Neural progenitor cell (in vitro differentiated cells): Measurements from ENCODE around the gene ZNF480. TPM values are rescaled to one million over a fixed set of nuclear protein-coding genes. Genes with fewer than 3 reads are reported as not detected.
"Not testable (repeated sequence)": the region's sequence is repeated elsewhere in the genome, so short reads cannot be mapped to it uniquely, and the experiment has no call there.

Experiments used
- DNase-seq: peaks from one replicate; pipeline ENCODE4 v3.0.0-alpha.2; 2016; ENCODE audit warnings: low spot score
- H2AFZ ChIP-seq: fragments of 200-600 bp; sonication (generic); replicated peaks from 2 replicates; pipeline ENCODE4 v1.6.1; 2016; ENCODE audit warnings: antibody characterized with exemption
- H3F3A ChIP-seq: fragments of 200-600 bp; sonication (generic); 2 replicates; pipeline ENCODE4 v1.6.1; 2016; ENCODE audit warnings: antibody characterized with exemption, low read depth
- H3K27ac ChIP-seq: fragments of 200-600 bp; sonication (generic); 2 replicates; pipeline ENCODE4 v1.5.1; 2016; ENCODE audit warnings: mild to moderate bottlenecking
- H3K27me3 ChIP-seq: fragments of 200-600 bp; sonication (generic); 2 replicates; pipeline ENCODE4 v1.6.1; 2016; ENCODE audit warnings: mild to moderate bottlenecking, moderate library complexity
- H3K36me3 ChIP-seq: fragments of 200-600 bp; sonication (generic); 2 replicates; pipeline ENCODE4 v1.5.1; 2016
- H3K4me1 ChIP-seq: fragments of 200-600 bp; sonication (generic); 2 replicates; pipeline ENCODE4 v1.6.1; 2016; ENCODE audit warnings: mixed run types
- H3K4me2 ChIP-seq: fragments of 200-600 bp; sonication (generic); 2 replicates; pipeline ENCODE4 v1.6.1; 2016
- H3K4me3 ChIP-seq: fragments of 200-600 bp; sonication (generic); 2 replicates; pipeline ENCODE4 v1.5.1; 2016
- H3K79me2 ChIP-seq: fragments of 200-600 bp; sonication (generic); 2 replicates; pipeline ENCODE4 v1.6.1; 2016; ENCODE audit warnings: low read depth
- H3K9ac ChIP-seq: fragments of 200-600 bp; sonication (generic); 2 replicates; pipeline ENCODE4 v1.6.1; 2016
- H3K9me3 ChIP-seq: fragments of 200-600 bp; sonication (generic); 2 replicates; pipeline ENCODE4 v1.5.1; 2016; ENCODE audit warnings: low read depth
- H4K20me1 ChIP-seq: fragments of 200-600 bp; sonication (generic); 2 replicates; pipeline ENCODE4 v1.6.1; 2016; ENCODE audit warnings: low read depth
- H3K27ac Mint-ChIP-seq: 3 replicates; pipeline ENCODE4 v1.8.0; 2021; ENCODE audit warnings: mixed read lengths
- H3K27me3 Mint-ChIP-seq: 2 replicates; pipeline ENCODE4 v1.8.0; 2022; ENCODE audit warnings: low read depth, mild to moderate bottlenecking, inconsistent platforms, moderate library complexity, mixed read lengths; ENCODE audit not compliant: insufficient read depth
- H3K36me3 Mint-ChIP-seq: 3 replicates; pipeline ENCODE4 v1.8.0; 2021; ENCODE audit warnings: mixed read lengths
- H3K4me1 Mint-ChIP-seq: 3 replicates; pipeline ENCODE4 v1.8.0; 2021; ENCODE audit warnings: mixed read lengths
- H3K4me3 Mint-ChIP-seq: 3 replicates; pipeline ENCODE4 v1.8.0; 2021; ENCODE audit warnings: mild to moderate bottlenecking, moderate library complexity, mixed read lengths
- H3K9me3 Mint-ChIP-seq: 3 replicates; pipeline ENCODE4 v1.8.0; 2020; ENCODE audit warnings: mixed read lengths
- CTCF ChIP-seq: fragments of 200-600 bp; sonication (generic); IDR thresholded peaks from 2 replicates; pipeline ENCODE4 v1.5.1; 2017; ENCODE audit warnings: antibody characterized with exemption, mild to moderate bottlenecking
- EZH2 ChIP-seq: fragments of 200-600 bp; sonication (generic); IDR thresholded peaks from 2 replicates; pipeline ENCODE4 v1.6.1; 2017; ENCODE audit warnings: antibody characterized with exemption, mild to moderate bottlenecking, moderate library complexity
- EZH2phosphoT487 ChIP-seq: fragments of 200-600 bp; sonication (generic); IDR thresholded peaks from 2 replicates; pipeline ENCODE4 v1.6.1; 2017; ENCODE audit warnings: antibody characterized with exemption
- total RNA-seq: library from RNA; depleted of rRNA; stranded (reverse); fragments of >200 nt; gene quantifications from 2 replicates; pipeline ENCODE4 v1.2.3, GENCODE V29; 2015; ENCODE audit warnings: low replicate concordance

Gene ZNF480
- total RNA-seq, 1 donor from 2014 or later = 18.1 TPM

GRCh38 chr19:52335768-52336116, 38.8 kb downstream of the ZNF480 start:
- no peak overlapping the region for H3K27ac ChIP-seq
- DNase-seq = no peak
- H3K9ac ChIP-seq = no peak overlapping the region
- Mint-ChIP-seq H3K36me3 (peaks cover 30% of the 10 kb centered on the region), H3K4me3 (peak overlapping the region; percentile 97), H3K27me3 (no peaks in the 10 kb centered on the region), H3K9me3 (peaks cover 43% of the 10 kb centered on the region), H3K4me1 (peaks cover 8% of the 10 kb centered on the region), H3K27ac (peak overlapping the region; percentile 95)
- no peaks in the 10 kb centered on the region for H3K4me1 ChIP-seq
- no peaks in the 10 kb centered on the region for H3K27me3 ChIP-seq
- no peaks in the 10 kb centered on the region for H3K36me3 ChIP-seq
- peak overlapping the region; percentile 88 for H3K4me3 ChIP-seq
- H3K4me2 ChIP-seq = peak overlapping the region; percentile 87
- no peaks in the 10 kb centered on the region for H4K20me1 ChIP-seq
- peaks cover 5% of the 10 kb centered on the region for H3K79me2 ChIP-seq
- TF ChIP-seq EZH2 (no peak), CTCF (no peak), EZH2phosphoT487 (no peak)
- peaks cover 9% of the 10 kb centered on the region for H3K9me3 ChIP-seq
- peaks cover 7% of the 10 kb centered on the region for H3F3A ChIP-seq
- peak overlapping the region; percentile 68 for H2AFZ ChIP-seq

GRCh38 chr19:52336117-52336790, 39.3 kb downstream of the ZNF480 start, which contains the start of gene ZNF610:
TSS of gene ZNF610 (plus strand) at chr19:52336243. CDS start at chr19:52349173, 12,930 bp downstream.
- no peak for TF ChIP-seq CTCF
- Mint-ChIP-seq H3K27me3 (no peaks in the 10 kb centered on the region), H3K36me3 (peaks cover 32% of the 10 kb centered on the region), H3K4me3 (peak within 1 kb of the TSS; percentile 97), H3K4me1 (peaks cover 8% of the 10 kb centered on the region), H3K9me3 (peaks cover 40% of the 10 kb centered on the region), H3K27ac (peak within 1 kb of the TSS; percentile 95)
- no peaks in the 10 kb centered on the region for H4K20me1 ChIP-seq
- no peaks in the 10 kb centered on the region for H3K36me3 ChIP-seq
- peaks cover 8% of the 10 kb centered on the region for H3K9me3 ChIP-seq
- peak within 1 kb of the TSS; percentile 68 for H2AFZ ChIP-seq
- H3K4me1 ChIP-seq = no peaks in the 10 kb centered on the region
- peak within 1 kb of the TSS; percentile 87 for H3K4me2 ChIP-seq
- H3K27me3 ChIP-seq = no peaks in the 10 kb centered on the region
- peak within 1 kb of the TSS; percentile 88 for H3K4me3 ChIP-seq
- peaks cover 5% of the 10 kb centered on the region for H3K79me2 ChIP-seq
- H3K27ac ChIP-seq = no peak within 1 kb of the TSS
- H3F3A ChIP-seq = peaks cover 7% of the 10 kb centered on the region
- DNase-seq = peak; percentile 86
- H3K9ac ChIP-seq = peak within 1 kb of the TSS; percentile 74

GRCh38 chr19:52336791-52337381, 39.9 kb downstream of the ZNF480 start:
- peak overlapping the region; percentile 94 for H3K27ac Mint-ChIP-seq
- peak overlapping the region; percentile 87 for H3K4me2 ChIP-seq
- no peaks in the 10 kb centered on the region for H3K27me3 Mint-ChIP-seq
- peaks cover 7% of the 10 kb centered on the region for H3F3A ChIP-seq
- H3K36me3 Mint-ChIP-seq = peaks cover 33% of the 10 kb centered on the region
- peak overlapping the region; percentile 88 for H3K4me3 ChIP-seq
- H3K4me1 Mint-ChIP-seq = peaks cover 8% of the 10 kb centered on the region
- TF ChIP-seq CTCF (no peak), EZH2phosphoT487 (no peak), EZH2 (no peak)
- H2AFZ ChIP-seq = peak overlapping the region; percentile 68
- peak overlapping the region; percentile 74 for H3K9ac ChIP-seq
- H4K20me1 ChIP-seq = no peaks in the 10 kb centered on the region
- no peaks in the 10 kb centered on the region for H3K27me3 ChIP-seq
- peak; percentile 26 for DNase-seq
- peaks cover 1% of the 10 kb centered on the region for H3K9me3 ChIP-seq
- H3K4me3 Mint-ChIP-seq = peak overlapping the region; percentile 97
- peaks cover 5% of the 10 kb centered on the region for H3K79me2 ChIP-seq
- H3K9me3 Mint-ChIP-seq = peaks cover 35% of the 10 kb centered on the region
- no peak overlapping the region for H3K27ac ChIP-seq
- no peaks in the 10 kb centered on the region for H3K4me1 ChIP-seq
- no peaks in the 10 kb centered on the region for H3K36me3 ChIP-seq

GRCh38 chr19:52339022-52339421, 42.1 kb downstream of the ZNF480 start:
- not testable (repeated sequence) for DNase-seq, H4K20me1 ChIP-seq, H3K4me3 ChIP-seq, H3K27ac ChIP-seq, H3F3A ChIP-seq, H3K9ac ChIP-seq, H2AFZ ChIP-seq, H3K27me3 ChIP-seq, H3K4me2 ChIP-seq, H3K4me1 Mint-ChIP-seq, H3K9me3 ChIP-seq, H3K36me3 ChIP-seq, H3K27me3 Mint-ChIP-seq, H3K27ac Mint-ChIP-seq, H3K79me2 ChIP-seq, H3K4me1 ChIP-seq
- peak overlapping the region; percentile 46 for H3K4me3 Mint-ChIP-seq
- peaks cover 46% of the 10 kb centered on the region for H3K36me3 Mint-ChIP-seq
- peaks cover 36% of the 10 kb centered on the region for H3K9me3 Mint-ChIP-seq
